Panc1 (cell line): ENCODE measurements around the gene GRM1.
"Not testable (repeated sequence)": the region's sequence is repeated elsewhere in the genome, so short reads cannot be mapped to it uniquely, and the experiment has no call there.

Experiments used
- POLR2AphosphoS5 ChIP-seq: IDR thresholded peaks from 2 replicates; pipeline ENCODE4 v1.6.1; 2012; ENCODE audit warnings: mild to moderate bottlenecking, low read depth, low read length, moderate library complexity
- SIN3A ChIP-seq: IDR thresholded peaks from 2 replicates; pipeline ENCODE4 v1.6.1; 2012; ENCODE audit warnings: low read depth, mild to moderate bottlenecking, low read length, moderate library complexity, borderline replicate concordance; ENCODE audit not compliant: insufficient read depth
- TF ChIP-seq, protein P1 (sequence below): fragments of 450-650 bp; IDR thresholded peaks from 2 replicates; pipeline ENCODE4 v1.5.1; 2017; ENCODE audit warnings: mild to moderate bottlenecking
- TF ChIP-seq, protein P2 (sequence below), 2 experiments: IDR thresholded peaks; 2 replicates each; pipeline ENCODE4 v1.6.1; 2011 to 2012; ENCODE audit warnings: low read depth in 2 of 2, control low read depth in 1 of 2, low read length in 1 of 2, mild to moderate bottlenecking in 1 of 2, moderate library complexity in 1 of 2; ENCODE audit not compliant: insufficient read depth in 1 of 2

DNA sequence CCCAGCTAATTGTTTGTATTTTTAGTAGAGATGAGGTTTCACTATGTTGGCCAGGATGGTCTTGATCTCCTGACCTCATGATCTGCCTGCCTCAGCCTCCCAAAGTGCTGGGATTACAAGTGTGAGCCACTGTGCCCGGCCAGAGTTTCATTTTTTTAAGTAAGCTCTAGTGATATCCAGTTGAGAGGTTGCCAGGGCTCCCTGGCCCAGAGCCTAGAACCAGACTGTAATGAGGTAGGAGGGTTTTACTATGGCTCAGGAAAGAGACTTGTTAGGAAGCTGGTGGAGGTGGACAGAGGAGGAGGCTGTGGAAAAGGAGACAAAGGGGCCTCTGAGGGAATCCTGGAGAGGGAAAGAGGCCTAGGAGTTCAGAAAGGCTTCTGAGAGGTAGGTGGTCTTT, 242.3 kb downstream of the GRM1 start:
- TF ChIP-seq, protein P1, sequence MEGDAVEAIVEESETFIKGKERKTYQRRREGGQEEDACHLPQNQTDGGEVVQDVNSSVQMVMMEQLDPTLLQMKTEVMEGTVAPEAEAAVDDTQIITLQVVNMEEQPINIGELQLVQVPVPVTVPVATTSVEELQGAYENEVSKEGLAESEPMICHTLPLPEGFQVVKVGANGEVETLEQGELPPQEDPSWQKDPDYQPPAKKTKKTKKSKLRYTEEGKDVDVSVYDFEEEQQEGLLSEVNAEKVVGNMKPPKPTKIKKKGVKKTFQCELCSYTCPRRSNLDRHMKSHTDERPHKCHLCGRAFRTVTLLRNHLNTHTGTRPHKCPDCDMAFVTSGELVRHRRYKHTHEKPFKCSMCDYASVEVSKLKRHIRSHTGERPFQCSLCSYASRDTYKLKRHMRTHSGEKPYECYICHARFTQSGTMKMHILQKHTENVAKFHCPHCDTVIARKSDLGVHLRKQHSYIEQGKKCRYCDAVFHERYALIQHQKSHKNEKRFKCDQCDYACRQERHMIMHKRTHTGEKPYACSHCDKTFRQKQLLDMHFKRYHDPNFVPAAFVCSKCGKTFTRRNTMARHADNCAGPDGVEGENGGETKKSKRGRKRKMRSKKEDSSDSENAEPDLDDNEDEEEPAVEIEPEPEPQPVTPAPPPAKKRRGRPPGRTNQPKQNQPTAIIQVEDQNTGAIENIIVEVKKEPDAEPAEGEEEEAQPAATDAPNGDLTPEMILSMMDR = not testable (repeated sequence)
- TF ChIP-seq, protein P2, sequence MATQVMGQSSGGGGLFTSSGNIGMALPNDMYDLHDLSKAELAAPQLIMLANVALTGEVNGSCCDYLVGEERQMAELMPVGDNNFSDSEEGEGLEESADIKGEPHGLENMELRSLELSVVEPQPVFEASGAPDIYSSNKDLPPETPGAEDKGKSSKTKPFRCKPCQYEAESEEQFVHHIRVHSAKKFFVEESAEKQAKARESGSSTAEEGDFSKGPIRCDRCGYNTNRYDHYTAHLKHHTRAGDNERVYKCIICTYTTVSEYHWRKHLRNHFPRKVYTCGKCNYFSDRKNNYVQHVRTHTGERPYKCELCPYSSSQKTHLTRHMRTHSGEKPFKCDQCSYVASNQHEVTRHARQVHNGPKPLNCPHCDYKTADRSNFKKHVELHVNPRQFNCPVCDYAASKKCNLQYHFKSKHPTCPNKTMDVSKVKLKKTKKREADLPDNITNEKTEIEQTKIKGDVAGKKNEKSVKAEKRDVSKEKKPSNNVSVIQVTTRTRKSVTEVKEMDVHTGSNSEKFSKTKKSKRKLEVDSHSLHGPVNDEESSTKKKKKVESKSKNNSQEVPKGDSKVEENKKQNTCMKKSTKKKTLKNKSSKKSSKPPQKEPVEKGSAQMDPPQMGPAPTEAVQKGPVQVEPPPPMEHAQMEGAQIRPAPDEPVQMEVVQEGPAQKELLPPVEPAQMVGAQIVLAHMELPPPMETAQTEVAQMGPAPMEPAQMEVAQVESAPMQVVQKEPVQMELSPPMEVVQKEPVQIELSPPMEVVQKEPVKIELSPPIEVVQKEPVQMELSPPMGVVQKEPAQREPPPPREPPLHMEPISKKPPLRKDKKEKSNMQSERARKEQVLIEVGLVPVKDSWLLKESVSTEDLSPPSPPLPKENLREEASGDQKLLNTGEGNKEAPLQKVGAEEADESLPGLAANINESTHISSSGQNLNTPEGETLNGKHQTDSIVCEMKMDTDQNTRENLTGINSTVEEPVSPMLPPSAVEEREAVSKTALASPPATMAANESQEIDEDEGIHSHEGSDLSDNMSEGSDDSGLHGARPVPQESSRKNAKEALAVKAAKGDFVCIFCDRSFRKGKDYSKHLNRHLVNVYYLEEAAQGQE (IDR thresholded peaks at IDR 0.05; ENCODE audit: insufficient read depth in 1 of 2, low read depth in 2 of 2, low read length in 1 of 2) = not testable (repeated sequence)
- TF ChIP-seq POLR2AphosphoS5, SIN3A: not testable (repeated sequence)
